Stimulated activated CD4-positive, alpha-beta T cell treated with anti-CD3 and anti-CD28 coated beads, Interleukin-2, amount 100 ng/mL, for 4 hours (primary cell): ENCODE results near the gene UGT1A5.

Experiments
- DNase-seq: peaks from one replicate; pipeline ENCODE4 v3.0.0-alpha.2; 2020; ENCODE audit warnings: low read depth

UGT1A5 gene

GRCh38 chr2:233780771-233781170 lies 68.1 kb downstream of the UGT1A5 start:
- no peak for DNase-seq

GRCh38 chr2:233789554-233789953 lies 76.8 kb downstream of the UGT1A5 start:
- DNase-seq: no peak

GRCh38 chr2:233791151-233791882 lies 78.6 kb downstream of the UGT1A5 start:
- no peak for DNase-seq

GRCh38 chr2:233791883-233792329 lies 79.2 kb downstream of the UGT1A5 start:
- no peak for DNase-seq

- no peak for DNase-seq
Measured at GRCh38 chr2:233792720-233793119, 80.0 kb downstream of the UGT1A5 start.

GRCh38 chr2:233793465-233794127 lies 80.9 kb downstream of the UGT1A5 start:
- DNase-seq: no peak

GRCh38 chr2:233794128-233794658 lies 81.5 kb downstream of the UGT1A5 start:
- no peak for DNase-seq

- no peak for DNase-seq
Measured at GRCh38 chr2:233795735-233796171, 83.0 kb downstream of the UGT1A5 start.

GRCh38 chr2:233796254-233796653 lies 83.5 kb downstream of the UGT1A5 start:
- DNase-seq: no peak

- DNase-seq: no peak
Measured at GRCh38 chr2:233798335-233799086, 85.8 kb downstream of the UGT1A5 start.

GRCh38 chr2:233799087-233799665 lies 86.5 kb downstream of the UGT1A5 start:
- no peak for DNase-seq

GRCh38 chr2:233799716-233800115 lies 87.0 kb downstream of the UGT1A5 start:
- DNase-seq: no peak

- no peak for DNase-seq
Measured at GRCh38 chr2:233800208-233800607, 87.5 kb downstream of the UGT1A5 start.

GRCh38 chr2:233801357-233802131 lies 88.8 kb downstream of the UGT1A5 start:
- DNase-seq: no peak

- DNase-seq: no peak
Measured at GRCh38 chr2:233802132-233802815, 89.6 kb downstream of the UGT1A5 start.

- no peak for DNase-seq
Measured at GRCh38 chr2:233803292-233803911, 90.7 kb downstream of the UGT1A5 start.

GRCh38 chr2:233803994-233804393 lies 91.3 kb downstream of the UGT1A5 start:
- DNase-seq: no peak

- DNase-seq: no peak
Measured at GRCh38 chr2:233807215-233807865, 94.6 kb downstream of the UGT1A5 start.
